ENCODE results near the gene COL4A2.

DNA sequence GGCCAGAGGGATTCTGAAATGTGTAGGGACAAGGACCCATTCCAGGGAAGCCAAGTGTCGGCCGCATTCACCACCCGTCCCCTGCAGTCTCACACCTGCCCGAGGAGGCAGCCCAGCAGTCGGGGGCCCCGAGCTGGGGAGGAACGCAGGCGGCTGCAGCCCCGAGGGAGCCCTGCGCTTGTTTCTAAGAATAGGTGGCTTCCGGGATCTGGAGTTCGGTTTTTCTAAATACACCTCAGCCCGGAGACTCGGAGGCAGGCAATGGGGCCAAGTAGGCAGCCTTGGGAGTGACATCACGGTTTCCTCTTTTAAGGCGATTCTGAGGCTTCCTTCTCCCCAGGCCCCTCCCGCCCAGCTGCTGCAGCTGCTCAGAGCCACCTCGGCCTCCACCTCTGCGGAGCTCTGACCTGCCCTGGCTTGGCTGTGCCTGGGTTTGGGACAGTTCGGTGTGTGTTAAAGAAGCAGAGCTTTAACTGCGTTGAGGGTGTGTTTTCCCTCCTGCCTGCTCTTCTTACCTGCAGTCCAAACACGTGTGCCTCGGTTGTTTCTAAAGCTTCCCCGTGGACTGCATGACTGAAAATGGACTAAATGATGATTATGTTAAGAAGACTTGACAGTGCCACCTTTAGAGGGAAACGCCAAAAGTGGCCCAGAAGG lies 80.5 kb downstream of the COL4A2 start:
- TF ChIP-seq GATA3 (IDR thresholded peaks at IDR 0.05; ENCODE audit: low read depth, low read length) = no peak
- no peak for TF ChIP-seq GATA2 (IDR thresholded peaks at IDR 0.05; ENCODE audit: low read depth, low read length)

All from SH-SY5Y (cell line).